OCI-LY7 (cell line): ENCODE results near the gene HELZ. TPM values are rescaled to one million over a fixed set of nuclear protein-coding genes. Genes with fewer than 3 reads are reported as not detected.

ENCODE experiments used
- BruUV-seq: library from RNA; stranded (reverse); fragments of 400-500 nt; replicated peaks from 2 replicates; lab custom pipeline; 2021; lab: Mats Ljungman, UMichigan
- CTCF ChIA-PET: fragments of 300-600 bp; sonication (Branson Sonifier 250); formaldehyde crosslinking; loops from one replicate; lab custom pipeline; 2022; ENCODE audit warnings: antibody characterized with exemption; ENCODE audit not compliant: unreplicated experiment; lab: Charles Lee
- POLR2A ChIA-PET: fragments of 300-600 bp; sonication (Branson Sonifier 250); formaldehyde crosslinking; loops from one replicate; lab custom pipeline; 2022; ENCODE audit warnings: antibody characterized with exemption; lab: Charles Lee
- DNase-seq: peaks from one replicate; pipeline ENCODE4 v3.0.0-alpha.2; 2015; ENCODE audit warnings: low spot score
- H2AFZ ChIP-seq: fragments of 200-600 bp; sonication (generic), shearing (Covaris generic); 2 replicates; pipeline ENCODE4 v1.6.1; 2014; ENCODE audit warnings: mild to moderate bottlenecking, antibody characterized with exemption, low read length, moderate library complexity
- H3K27ac ChIP-seq: fragments of 200-600 bp; sonication (generic); 2 replicates; pipeline ENCODE4 v1.5.1; 2014; ENCODE audit warnings: mixed run types, low read depth, mild to moderate bottlenecking, moderate library complexity, low read length, inconsistent platforms; ENCODE audit not compliant: poor library complexity, severe bottlenecking
- H3K36me3 ChIP-seq: fragments of 200-600 bp; sonication (generic); 2 replicates; pipeline ENCODE4 v1.6.1; 2014; ENCODE audit warnings: mild to moderate bottlenecking, antibody characterized with exemption, low read length, moderate library complexity, mixed read lengths; ENCODE audit not compliant: insufficient read depth
- H3K4me1 ChIP-seq: fragments of 200-600 bp; sonication (generic); 2 replicates; pipeline ENCODE4 v1.5.1; 2014; ENCODE audit warnings: mild to moderate bottlenecking, low read length; ENCODE audit not compliant: insufficient read depth, poor library complexity, severe bottlenecking
- H3K4me2 ChIP-seq: fragments of 200-600 bp; sonication (generic); 2 replicates; pipeline ENCODE4 v1.6.1; 2014; ENCODE audit warnings: mild to moderate bottlenecking, low read length
- H3K4me3 ChIP-seq: fragments of 200-600 bp; sonication (generic); 2 replicates; pipeline ENCODE4 v1.5.1; 2014; ENCODE audit warnings: mild to moderate bottlenecking, low read depth, low read length; ENCODE audit not compliant: poor library complexity, severe bottlenecking
- H3K79me2 ChIP-seq: fragments of 200-600 bp; sonication (generic); 2 replicates; pipeline ENCODE4 v1.6.1; 2016; ENCODE audit warnings: low read depth, mild to moderate bottlenecking, low read length, moderate library complexity, mixed read lengths; ENCODE audit not compliant: insufficient read depth
- H3K9me2 ChIP-seq: fragments of 200-600 bp; sonication (generic); 2 replicates; pipeline ENCODE4 v1.6.1; 2016; ENCODE audit warnings: mild to moderate bottlenecking, low read length, mixed read lengths; ENCODE audit not compliant: insufficient read depth
- H3K9me3 ChIP-seq: fragments of 200-600 bp; sonication (generic); 2 replicates; pipeline ENCODE4 v1.6.1; 2014; ENCODE audit warnings: mild to moderate bottlenecking, mixed run types, low read length, mixed read lengths
- H4K20me1 ChIP-seq: fragments of 200-600 bp; sonication (generic); 2 replicates; pipeline ENCODE4 v1.6.1; 2014; ENCODE audit warnings: mild to moderate bottlenecking, antibody characterized with exemption, low read length, moderate library complexity, mixed read lengths; ENCODE audit not compliant: insufficient read depth
- EZH2phosphoT487 ChIP-seq: fragments of 200-600 bp; sonication (generic); IDR thresholded peaks from 2 replicates; pipeline ENCODE4 v1.6.1; 2018; ENCODE audit warnings: low read depth, borderline replicate concordance, mild to moderate bottlenecking, mixed run types, antibody characterized with exemption, low read length, moderate library complexity, mixed read lengths
- intact Hi-C: fragments of 100-400 bp; cut with micrococcal nuclease; formaldehyde crosslinking; loops from one replicate; pipeline ENCODE4 v1.10.0; 2022; ENCODE audit not compliant: unreplicated experiment
- total RNA-seq, 2 experiments: library from RNA; depleted of rRNA in 1 of 2; stranded (reverse); fragments of >200 nt in 1 of 2; shearing (Covaris generic) in 1 of 2; gene quantifications; 2 replicates each; pipeline ENCODE4 v1.2.3, GENCODE V29; 2014 to 2022
- TF ChIP-seq, protein P1 (sequence below): fragments of 200-600 bp; sonication (generic); conservative IDR thresholded peaks from 2 replicates; pipeline ENCODE4 v1.5.1; 2014; ENCODE audit warnings: mild to moderate bottlenecking, antibody characterized with exemption, low read length, moderate library complexity, mixed read lengths

HELZ gene
- total RNA-seq, 2 experiments from 2014 or later: 33.9 to 58.9 TPM

DNA sequence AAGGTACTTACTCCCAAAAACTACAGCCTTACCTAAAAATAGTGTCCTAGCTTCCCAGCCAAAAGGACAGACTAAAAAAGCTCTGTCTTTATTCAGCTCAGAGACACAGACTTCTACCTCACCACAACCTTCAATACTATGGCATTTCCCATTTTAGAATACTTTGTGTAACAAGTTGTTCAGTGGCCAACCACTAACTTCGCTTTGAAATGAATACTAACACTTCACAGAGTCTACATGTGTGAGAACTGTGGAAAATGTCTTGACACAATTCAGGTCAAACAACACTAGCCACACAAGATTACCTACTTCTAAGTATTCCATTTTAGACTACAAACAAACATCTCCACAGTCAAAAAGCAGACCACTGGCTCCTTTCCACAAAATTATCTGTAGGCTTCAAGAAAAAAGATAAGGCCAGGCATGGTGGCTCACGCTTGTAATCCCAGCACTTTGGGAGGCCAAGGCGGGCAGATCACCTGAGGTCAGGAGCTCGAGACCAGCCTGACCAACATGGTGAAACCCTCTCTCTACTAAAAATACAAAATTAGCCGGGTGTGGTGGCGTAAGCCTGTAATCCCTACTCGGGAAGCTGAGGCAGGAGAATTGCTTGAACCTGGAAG, 3.2 kb downstream of the HELZ start:
- intact Hi-C loops: no loop called here
- H3K4me1 ChIP-seq: peaks cover 22% of the 10 kb centered on the region
- H3K36me3 ChIP-seq: peaks cover 45% of the 10 kb centered on the region

DNA sequence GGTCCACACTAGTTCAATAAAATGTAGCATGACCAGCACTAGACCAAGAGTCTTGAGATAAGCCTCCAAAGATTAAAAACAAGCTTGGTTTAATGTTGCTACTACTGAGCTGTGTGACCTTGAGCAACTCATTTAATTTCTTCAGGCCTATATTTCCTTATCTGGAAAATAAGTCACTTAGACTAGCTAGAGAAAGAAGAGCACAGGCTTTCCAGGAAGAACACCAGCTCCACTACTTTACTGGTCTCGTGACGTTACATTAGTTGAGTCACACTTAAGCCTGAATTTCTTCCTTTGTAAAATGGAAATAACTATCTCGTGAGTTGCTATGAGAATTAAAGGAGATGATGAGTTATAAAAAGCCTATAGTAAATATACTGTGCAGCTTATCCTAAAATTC, 5.4 kb downstream of the HELZ start:
- no peak overlapping the region for H3K27ac ChIP-seq
- no TSS peak for BruUV-seq
- POLR2A ChIA-PET: interaction anchor here (0.6 kb wide), 1 partner anchor 63 kb away, joined by 4 read pairs; no protein-coding TSS in a partner anchor
- no peak overlapping the region for H3K4me3 ChIP-seq
- no peak for TF ChIP-seq EZH2phosphoT487
- TF ChIP-seq, protein P1, sequence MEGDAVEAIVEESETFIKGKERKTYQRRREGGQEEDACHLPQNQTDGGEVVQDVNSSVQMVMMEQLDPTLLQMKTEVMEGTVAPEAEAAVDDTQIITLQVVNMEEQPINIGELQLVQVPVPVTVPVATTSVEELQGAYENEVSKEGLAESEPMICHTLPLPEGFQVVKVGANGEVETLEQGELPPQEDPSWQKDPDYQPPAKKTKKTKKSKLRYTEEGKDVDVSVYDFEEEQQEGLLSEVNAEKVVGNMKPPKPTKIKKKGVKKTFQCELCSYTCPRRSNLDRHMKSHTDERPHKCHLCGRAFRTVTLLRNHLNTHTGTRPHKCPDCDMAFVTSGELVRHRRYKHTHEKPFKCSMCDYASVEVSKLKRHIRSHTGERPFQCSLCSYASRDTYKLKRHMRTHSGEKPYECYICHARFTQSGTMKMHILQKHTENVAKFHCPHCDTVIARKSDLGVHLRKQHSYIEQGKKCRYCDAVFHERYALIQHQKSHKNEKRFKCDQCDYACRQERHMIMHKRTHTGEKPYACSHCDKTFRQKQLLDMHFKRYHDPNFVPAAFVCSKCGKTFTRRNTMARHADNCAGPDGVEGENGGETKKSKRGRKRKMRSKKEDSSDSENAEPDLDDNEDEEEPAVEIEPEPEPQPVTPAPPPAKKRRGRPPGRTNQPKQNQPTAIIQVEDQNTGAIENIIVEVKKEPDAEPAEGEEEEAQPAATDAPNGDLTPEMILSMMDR: no peak
- H3K9me2 ChIP-seq: no peaks in the 10 kb centered on the region
- CTCF ChIA-PET: no interaction called here
- H3K36me3 ChIP-seq: peaks cover 62% of the 10 kb centered on the region
- no peaks in the 10 kb centered on the region for H3K9me3 ChIP-seq
- H3K79me2 ChIP-seq: peaks cover 42% of the 10 kb centered on the region
- no peak overlapping the region for H2AFZ ChIP-seq
- intact Hi-C loops: no loop called here
- no peak overlapping the region for H3K4me2 ChIP-seq
- peaks cover 13% of the 10 kb centered on the region for H3K4me1 ChIP-seq
- no peak for DNase-seq
- H4K20me1 ChIP-seq: peaks cover 21% of the 10 kb centered on the region

More for the DNA sequence above, 3.2 kb downstream of the HELZ start:
- peaks cover 42% of the 10 kb centered on the region for H3K79me2 ChIP-seq
- H3K4me3 ChIP-seq: no peak overlapping the region
- no peak overlapping the region for H2AFZ ChIP-seq
- H4K20me1 ChIP-seq: peaks cover 21% of the 10 kb centered on the region
- H3K9me2 ChIP-seq: no peaks in the 10 kb centered on the region
- no peaks in the 10 kb centered on the region for H3K9me3 ChIP-seq
- H3K27ac ChIP-seq: no peak overlapping the region
- ChIA-PET CTCF (no interaction called here), POLR2A (no interaction called here)
- no peak for DNase-seq
- 0 out of 2 replicates have a peak overlapping the region, but pooled peaks have one; percentile 11 for H3K4me2 ChIP-seq
- TF ChIP-seq, protein P1: no peak
- TF ChIP-seq EZH2phosphoT487: no peak
- BruUV-seq: no TSS peak

DNA sequence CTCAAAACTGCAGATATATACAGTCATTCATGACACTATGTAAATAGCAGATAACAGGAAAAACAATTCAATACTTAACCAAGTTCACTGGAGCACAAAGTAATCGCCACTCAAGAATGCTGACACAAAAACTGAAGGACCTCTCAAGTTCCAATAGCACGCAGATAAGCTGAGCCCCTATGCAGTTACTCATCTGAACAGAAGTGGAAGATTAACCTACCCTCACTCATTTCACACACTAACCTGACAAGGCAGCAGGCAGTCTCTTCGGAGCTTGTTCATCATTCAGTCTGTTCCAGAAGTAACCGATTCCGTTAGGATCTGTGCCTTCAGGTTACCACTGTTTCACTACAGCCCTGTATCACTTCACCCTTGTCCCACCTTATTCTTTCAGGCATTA, 6.0 kb downstream of the HELZ start:
- peaks cover 18% of the 10 kb centered on the region for H4K20me1 ChIP-seq
- peaks cover 37% of the 10 kb centered on the region for H3K79me2 ChIP-seq
- intact Hi-C loops: no loop called here
- ChIA-PET CTCF (no interaction called here), POLR2A (no interaction called here)
- no peaks in the 10 kb centered on the region for H3K9me2 ChIP-seq
- TF ChIP-seq, protein P1: no peak
- TF ChIP-seq EZH2phosphoT487: no peak
- peaks cover 67% of the 10 kb centered on the region for H3K36me3 ChIP-seq
- H3K4me1 ChIP-seq: peaks cover 13% of the 10 kb centered on the region
- H3K9me3 ChIP-seq: no peaks in the 10 kb centered on the region
- no peak for DNase-seq
- no peak overlapping the region for H3K4me3 ChIP-seq
- no peak overlapping the region for H2AFZ ChIP-seq
- H3K4me2 ChIP-seq: no peak overlapping the region
- no TSS peak for BruUV-seq
- H3K27ac ChIP-seq: no peak overlapping the region
